Activated naive CD4-positive, alpha-beta T cell treated with anti-CD3 and anti-CD28 coated beads, Interleukin-2, amount 50 U/mL, for 72 hours (primary cell): ENCODE results near the gene ZNF687. TPM values are rescaled to one million over a fixed set of nuclear protein-coding genes. Genes with fewer than 3 reads are reported as not detected.
"Not testable (repeated sequence)": the region's sequence is repeated elsewhere in the genome, so short reads cannot be mapped to it uniquely, and the experiment has no call there.

ENCODE experiments used
- ATAC-seq, 2 donors: fragments of 150-1000 bp; cut with Tn5 transposase; 2 replicates each; pipeline ENCODE4 v1.10.0; 2021; ENCODE audit warnings: mild to moderate bottlenecking in 2 of 2, moderate library complexity in 2 of 2
- DNase-seq, 2 donors: peaks; one replicate each; pipeline ENCODE4 v3.0.0; 2021 to 2022; ENCODE audit warnings: low spot score in 2 of 2
- H3K27ac Mint-ChIP-seq, 2 donors: one replicate each; pipeline ENCODE4 v1.8.0; 2022; ENCODE audit warnings: mild to moderate bottlenecking in 2 of 2, mixed read lengths in 2 of 2
- H3K36me3 Mint-ChIP-seq, 2 donors: one replicate each; pipeline ENCODE4 v1.8.0; 2022; ENCODE audit warnings: mixed read lengths in 2 of 2
- H3K9me3 Mint-ChIP-seq, 2 donors: one replicate each; pipeline ENCODE4 v1.8.0; 2022; ENCODE audit warnings: mixed read lengths in 2 of 2
- total RNA-seq, 2 donors: library from RNA; stranded (reverse); gene quantifications; one replicate each; pipeline ENCODE4 v1.2.3, GENCODE V29; 2022

ZNF687 gene
- total RNA-seq, 2 donors from 2014 or later = 28.0 to 29.0 TPM

DNA sequence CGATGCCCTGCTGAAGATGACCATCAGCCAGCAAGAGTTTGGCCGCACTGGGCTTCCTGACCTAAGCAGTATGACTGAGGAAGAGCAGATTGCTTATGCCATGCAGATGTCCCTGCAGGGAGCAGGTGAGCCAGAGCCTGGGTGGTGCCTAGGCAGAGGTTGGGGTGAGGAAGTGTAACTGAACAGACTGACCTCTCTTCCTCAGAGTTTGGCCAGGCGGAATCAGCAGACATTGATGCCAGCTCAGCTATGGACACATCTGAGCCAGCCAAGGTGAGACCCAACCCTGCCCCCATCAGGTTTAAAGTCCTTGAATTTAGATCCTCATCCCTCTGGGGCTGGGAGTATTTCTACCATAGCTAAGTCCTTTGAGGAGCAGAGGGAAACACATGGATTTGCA is 15.8 kb upstream of the ZNF687 start:
- H3K36me3 Mint-ChIP-seq = peaks cover 0 to 7% of the 10 kb centered on the region in 2 donors
- no peak for ATAC-seq
- DNase-seq = no peak
- H3K27ac Mint-ChIP-seq = peak overlapping the region; percentile 2 to 87
- H3K9me3 Mint-ChIP-seq = no peaks in the 10 kb centered on the region

DNA sequence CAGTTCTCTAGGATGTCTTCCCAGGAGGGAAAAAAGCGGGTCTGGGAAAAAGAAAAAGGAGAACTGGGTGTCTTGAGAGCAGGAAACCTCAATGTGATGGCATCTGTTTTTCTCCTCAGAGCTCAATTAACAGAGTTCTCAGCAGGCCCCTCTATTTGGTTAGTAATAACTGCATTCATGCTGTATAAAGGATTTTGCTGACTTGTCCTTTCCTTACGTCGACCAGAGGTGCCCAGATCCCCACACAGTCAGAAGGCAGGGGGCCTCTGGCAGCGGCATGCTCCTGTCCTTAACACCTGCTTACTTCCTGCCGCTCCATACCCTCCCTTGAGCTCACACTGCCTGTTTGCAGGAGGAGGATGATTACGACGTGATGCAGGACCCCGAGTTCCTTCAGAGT is 15.3 kb upstream of the ZNF687 start:
- DNase-seq = no peak
- H3K27ac Mint-ChIP-seq = peak overlapping the region in 1 of 2 donors; percentile 6
- ATAC-seq = no peak
- no peaks in the 10 kb centered on the region for H3K9me3 Mint-ChIP-seq
- H3K36me3 Mint-ChIP-seq = peaks cover 0 to 7% of the 10 kb centered on the region in 2 donors

DNA sequence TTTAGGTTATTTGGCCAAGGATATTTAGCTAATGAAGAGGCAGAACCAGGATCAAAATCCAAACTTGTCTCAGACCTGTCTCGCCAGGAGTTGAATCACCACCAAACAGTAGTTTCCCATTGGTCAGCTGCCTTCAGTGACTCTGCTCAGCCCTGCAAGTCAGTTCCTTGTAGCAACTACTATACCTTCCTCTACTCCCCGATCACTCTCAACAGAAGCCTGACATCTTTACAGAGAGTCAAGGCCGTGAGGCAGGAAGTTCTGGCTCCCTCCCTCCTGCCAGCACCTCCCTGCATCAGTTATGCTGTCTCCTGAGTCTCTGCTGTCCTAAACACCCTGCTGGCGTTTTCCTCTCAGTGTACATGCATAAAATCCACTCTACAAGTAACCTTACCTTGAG is 14.3 kb upstream of the ZNF687 start:
- Mint-ChIP-seq H3K27ac (peak overlapping the region; percentile 6 to 9), H3K36me3 (peaks cover 0 to 14% of the 10 kb centered on the region in 2 donors), H3K9me3 (no peaks in the 10 kb centered on the region)
- ATAC-seq = peak in 1 of 2 donors; percentile 34
- no peak for DNase-seq

- DNase-seq = no peak
- Mint-ChIP-seq H3K9me3 (peaks cover 0 to 6% of the 10 kb centered on the region in 2 donors), H3K36me3 (peaks cover 0 to 7% of the 10 kb centered on the region in 2 donors), H3K27ac (peak overlapping the region; percentile 1 to 41)
- no peak for ATAC-seq
These were observed 8.1 kb upstream of the ZNF687 start for GRCh38 chr1:151273924-151274466.

DNA sequence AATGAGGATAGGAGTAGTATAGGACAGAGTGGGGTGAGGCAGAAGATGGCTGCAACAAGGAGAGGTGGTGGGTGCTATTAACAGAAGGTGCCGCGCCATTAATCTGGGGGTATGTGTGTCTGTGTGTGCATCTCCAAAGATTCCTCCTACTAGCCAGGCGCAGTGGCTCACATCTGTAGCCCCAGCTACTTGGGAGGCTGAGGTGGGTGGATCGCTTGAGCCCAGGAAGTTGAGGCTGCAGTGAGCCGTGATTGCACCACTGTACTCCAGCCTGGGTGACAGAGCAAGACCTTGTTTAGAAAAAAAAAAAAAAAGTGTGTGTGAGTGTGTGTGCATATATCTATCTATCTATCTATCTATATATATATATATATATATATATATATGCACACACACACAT is 6.8 kb upstream of the ZNF687 start:
- DNase-seq, H3K9me3 Mint-ChIP-seq, H3K27ac Mint-ChIP-seq, H3K36me3 Mint-ChIP-seq, ATAC-seq: not testable (repeated sequence)

DNA sequence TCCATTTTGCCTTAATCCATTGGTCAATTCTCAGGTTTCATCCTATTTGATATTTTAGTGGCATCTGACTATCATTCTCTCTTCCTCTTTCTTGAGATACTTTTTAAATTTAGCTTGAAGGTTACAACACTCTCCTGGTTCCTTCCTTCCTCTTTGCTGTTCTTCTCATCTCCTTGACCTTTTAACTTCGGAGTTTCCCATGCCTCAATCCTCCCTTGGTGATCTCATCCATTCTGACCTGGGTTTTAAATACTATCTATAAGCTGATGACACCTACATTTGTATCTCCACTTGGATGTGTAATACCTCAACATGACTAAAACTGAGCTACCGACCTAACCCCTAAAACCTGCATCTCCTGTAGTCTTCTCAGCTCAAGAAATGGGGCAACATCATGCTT is 4.8 kb upstream of the ZNF687 start:
- Mint-ChIP-seq H3K9me3 (peaks cover 0 to 6% of the 10 kb centered on the region in 2 donors), H3K36me3 (peaks cover 0 to 6% of the 10 kb centered on the region in 2 donors), H3K27ac (peak overlapping the region; percentile 5 to 79)
- DNase-seq (no peak), ATAC-seq (peak in 1 of 2 donors; percentile 27)

DNA sequence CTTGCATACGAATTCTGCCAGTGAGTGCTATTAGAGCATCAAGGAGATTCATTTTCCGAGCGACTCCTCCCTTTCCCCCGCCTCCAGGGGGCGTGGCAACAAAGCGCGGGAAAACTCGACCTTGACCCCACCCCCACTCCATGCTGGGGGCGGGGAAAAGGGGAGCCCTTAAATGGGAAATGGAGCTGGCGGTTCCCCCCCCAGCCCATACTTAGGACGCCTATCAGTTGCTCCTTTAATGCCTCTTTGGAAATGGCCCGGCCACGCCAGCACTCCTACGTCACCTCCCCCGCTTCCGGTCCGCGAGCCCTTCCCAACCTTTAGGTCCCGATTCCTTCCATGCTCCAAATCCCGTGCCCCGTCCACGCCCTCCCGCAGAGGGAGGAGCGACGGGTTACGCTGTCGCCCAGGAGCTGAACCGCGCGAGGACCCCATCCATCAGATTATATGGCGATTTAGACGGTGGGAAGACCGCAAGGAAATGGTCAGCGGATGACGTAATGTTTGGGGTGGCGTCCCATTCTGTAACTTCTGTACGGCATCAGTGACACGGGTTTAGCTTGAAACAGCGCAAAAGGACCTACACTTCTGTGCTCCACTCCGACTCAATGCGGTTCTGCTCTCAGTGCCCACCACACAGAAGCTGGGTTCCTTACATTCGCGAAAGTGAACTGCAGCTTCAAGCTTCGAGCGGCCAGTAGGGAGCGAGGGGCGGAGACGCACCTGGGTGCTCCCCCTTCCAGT is 702 bp upstream of the ZNF687 start:
- DNase-seq (peak; percentile 95 to 99), ATAC-seq (peak; percentile 35 to 60)
- Mint-ChIP-seq H3K27ac (peak overlapping the region; percentile 99), H3K9me3 (peaks cover 0 to 6% of the 10 kb centered on the region in 2 donors), H3K36me3 (peaks cover 6 to 19% of the 10 kb centered on the region in 2 donors)

DNA sequence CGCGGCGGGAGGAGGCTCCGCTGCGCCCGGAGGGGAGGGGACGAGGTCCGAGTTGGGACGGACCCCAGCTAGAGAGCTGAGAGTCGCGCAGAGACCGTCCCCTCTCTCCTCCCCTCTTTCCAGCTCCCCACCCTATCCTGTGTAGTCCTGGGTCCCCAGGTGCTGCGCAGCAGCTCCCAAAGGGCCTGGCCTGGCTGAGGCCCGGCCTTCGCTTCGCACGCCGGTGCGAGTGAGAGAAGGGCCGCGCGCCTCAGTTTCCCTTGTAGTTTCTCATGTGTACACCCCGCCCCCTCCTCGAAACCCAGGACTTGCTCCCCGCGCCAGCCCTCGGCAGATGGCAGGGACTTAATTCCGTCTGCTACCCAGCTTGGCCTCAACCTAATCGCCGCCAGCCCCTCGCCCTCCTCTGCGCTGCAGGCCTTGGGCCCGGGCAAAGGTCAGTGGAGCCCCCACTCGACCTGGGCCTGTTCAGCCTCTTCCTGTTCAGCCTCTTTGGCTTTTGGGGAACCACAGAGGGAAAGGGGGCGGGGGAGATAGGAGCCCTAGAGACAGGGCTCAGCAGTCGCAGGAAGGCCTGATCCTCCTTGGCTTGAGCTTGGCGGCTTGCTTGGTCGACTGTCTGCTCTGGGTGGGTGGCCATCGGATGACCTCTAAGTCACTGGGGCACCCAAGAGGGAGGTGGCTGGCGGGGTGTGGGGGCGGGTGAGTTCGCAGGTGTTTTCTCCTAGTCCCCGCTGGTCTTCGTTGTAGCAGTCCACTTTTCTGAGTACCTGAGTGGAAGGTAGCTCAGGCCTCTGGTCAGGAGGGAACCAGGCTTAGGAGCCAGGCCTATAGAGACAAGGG is 1.0 kb downstream of the ZNF687 start:
- H3K9me3 Mint-ChIP-seq = no peaks in the 10 kb centered on the region
- peak in 1 of 2 donors; percentile 26 for DNase-seq
- H3K27ac Mint-ChIP-seq = peak overlapping the region; percentile 57 to 99
- peaks cover 6 to 19% of the 10 kb centered on the region in 2 donors for H3K36me3 Mint-ChIP-seq
- no peak for ATAC-seq

GRCh38 chr1:151284013-151284577 is 2.0 kb downstream of the ZNF687 start:
- ATAC-seq (no peak), DNase-seq (no peak)
- H3K9me3 Mint-ChIP-seq = no peaks in the 10 kb centered on the region
- peaks cover 6 to 19% of the 10 kb centered on the region in 2 donors for H3K36me3 Mint-ChIP-seq
- H3K27ac Mint-ChIP-seq = peak overlapping the region; percentile 57 to 99

- ATAC-seq (no peak), DNase-seq (no peak)
- Mint-ChIP-seq H3K27ac (peak overlapping the region; percentile 68 to 89), H3K9me3 (no peaks in the 10 kb centered on the region), H3K36me3 (peaks cover 6 to 19% of the 10 kb centered on the region in 2 donors)
These were observed 4.7 kb downstream of the ZNF687 start for GRCh38 chr1:151286619-151287340.

DNA sequence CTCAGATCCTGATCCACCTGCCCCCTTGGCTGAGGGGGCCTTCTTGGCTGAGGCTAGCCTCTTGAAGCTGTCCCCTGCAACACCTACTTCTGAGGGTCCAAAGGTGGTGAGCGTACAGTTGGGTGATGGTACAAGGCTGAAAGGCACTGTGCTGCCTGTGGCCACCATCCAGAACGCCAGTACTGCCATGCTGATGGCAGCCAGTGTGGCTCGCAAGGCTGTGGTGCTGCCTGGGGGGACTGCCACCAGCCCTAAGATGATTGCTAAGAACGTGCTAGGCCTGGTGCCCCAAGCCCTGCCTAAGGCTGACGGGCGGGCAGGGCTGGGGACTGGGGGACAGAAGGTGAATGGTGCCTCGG is 5.2 kb downstream of the ZNF687 start:
- H3K27ac Mint-ChIP-seq = peak overlapping the region; percentile 68 to 89
- H3K36me3 Mint-ChIP-seq = peaks cover 6 to 19% of the 10 kb centered on the region in 2 donors
- no peak for DNase-seq
- H3K9me3 Mint-ChIP-seq = no peaks in the 10 kb centered on the region
- no peak for ATAC-seq

GRCh38 chr1:151287767-151288500 is 5.8 kb downstream of the ZNF687 start:
- Mint-ChIP-seq H3K9me3 (no peaks in the 10 kb centered on the region), H3K36me3 (peaks cover 5 to 17% of the 10 kb centered on the region in 2 donors), H3K27ac (peak overlapping the region in 1 of 2 donors; percentile 69)
- ATAC-seq = no peak
- DNase-seq = no peak

- Mint-ChIP-seq H3K9me3 (no peaks in the 10 kb centered on the region), H3K27ac (peak overlapping the region; percentile 67 to 69), H3K36me3 (peaks cover 0 to 12% of the 10 kb centered on the region in 2 donors)
- ATAC-seq (no peak), DNase-seq (no peak)
These were observed 6.4 kb downstream of the ZNF687 start for GRCh38 chr1:151288502-151288901.

GRCh38 chr1:151289080-151289935 is 7.2 kb downstream of the ZNF687 start:
- H3K9me3 Mint-ChIP-seq = no peaks in the 10 kb centered on the region
- peak overlapping the region; percentile 67 to 69 for H3K27ac Mint-ChIP-seq
- DNase-seq (no peak), ATAC-seq (no peak)
- H3K36me3 Mint-ChIP-seq = peaks cover 0 to 7% of the 10 kb centered on the region in 2 donors
